Epidermal melanocyte (primary cell): ENCODE results near the gene KIAA1755.
"Not testable (repeated sequence)": the region's sequence is repeated elsewhere in the genome, so short reads cannot be mapped to it uniquely, and the experiment has no call there.

Experiments
- DNase-seq: peaks from one replicate; pipeline ENCODE4 v3.0.0; 2011; ENCODE audit warnings: low spot score; ENCODE audit not compliant: insufficient read length

The KIAA1755 gene

GRCh38 chr20:38290829-38291814, 30.6 kb upstream of the KIAA1755 start:
- DNase-seq, result no peak

GRCh38 chr20:38286586-38287531, 26.3 kb upstream of the KIAA1755 start:
- peak; percentile 38 for DNase-seq

- DNase-seq, result no peak
Observed at GRCh38 chr20:38284893-38285444, 24.4 kb upstream of the KIAA1755 start.

- not testable (repeated sequence) for DNase-seq
Observed at GRCh38 chr20:38284066-38284650, 23.6 kb upstream of the KIAA1755 start.

GRCh38 chr20:38283236-38283635, 22.7 kb upstream of the KIAA1755 start:
- DNase-seq, result no peak

GRCh38 chr20:38281176-38281915, 20.8 kb upstream of the KIAA1755 start:
- DNase-seq, result not testable (repeated sequence)

GRCh38 chr20:38278763-38279162, 18.2 kb upstream of the KIAA1755 start:
- no peak for DNase-seq

- no peak for DNase-seq
Observed at GRCh38 chr20:38278131-38278530, 17.6 kb upstream of the KIAA1755 start.

- no peak for DNase-seq
Observed at GRCh38 chr20:38277691-38278090, 17.2 kb upstream of the KIAA1755 start.

GRCh38 chr20:38277285-38277684, 16.8 kb upstream of the KIAA1755 start:
- DNase-seq, result no peak

- no peak for DNase-seq
Observed at GRCh38 chr20:38275815-38276550, 15.4 kb upstream of the KIAA1755 start.

- DNase-seq, result no peak
Observed at GRCh38 chr20:38272961-38273360, 12.4 kb upstream of the KIAA1755 start.

GRCh38 chr20:38272398-38272797, 11.9 kb upstream of the KIAA1755 start:
- no peak for DNase-seq

GRCh38 chr20:38271608-38272120, 11.1 kb upstream of the KIAA1755 start:
- DNase-seq, result no peak

- peak; percentile 47 for DNase-seq
Observed at GRCh38 chr20:38270869-38271605, 10.5 kb upstream of the KIAA1755 start.

- no peak for DNase-seq
Observed at GRCh38 chr20:38269715-38270114, 9.2 kb upstream of the KIAA1755 start.

GRCh38 chr20:38269040-38269439, 8.5 kb upstream of the KIAA1755 start:
- no peak for DNase-seq

- no peak for DNase-seq
Observed at GRCh38 chr20:38267901-38268514, 7.5 kb upstream of the KIAA1755 start.
